ENCODE results near the gene TMPRSS7.

TMPRSS7 gene

DNA sequence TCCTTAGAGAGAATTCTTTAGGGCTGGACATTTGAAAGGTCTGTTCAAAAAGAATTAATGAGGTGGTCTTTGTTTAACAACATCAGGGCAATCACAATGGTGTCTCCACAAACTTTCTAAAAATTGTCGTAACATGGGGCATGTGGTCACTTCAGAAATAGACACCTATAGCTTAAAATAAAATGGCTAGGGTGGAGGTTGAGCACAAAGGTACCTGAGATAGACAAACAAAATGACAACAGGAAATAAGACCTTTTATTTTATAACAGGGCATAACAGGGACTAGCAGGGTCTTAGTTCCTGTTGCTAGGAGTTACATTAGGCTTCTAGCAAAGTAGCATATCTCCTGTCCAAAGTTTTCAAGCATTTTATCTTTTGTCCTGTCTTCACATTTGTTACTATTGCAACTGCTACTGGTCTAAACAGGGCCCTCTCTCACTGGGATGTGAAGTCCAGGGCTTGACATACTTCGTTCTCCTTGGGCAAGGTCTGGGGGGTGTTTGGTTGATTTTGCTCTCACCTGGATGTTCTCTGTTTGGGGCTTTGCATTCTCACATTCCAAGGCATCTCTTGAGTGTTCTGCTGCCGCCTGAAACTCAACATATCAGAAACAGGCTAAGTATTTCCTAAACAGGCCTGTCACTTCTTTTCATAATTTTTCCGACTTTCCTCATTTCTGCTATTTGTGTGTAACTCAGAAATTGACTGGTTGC is 95.5 kb downstream of the TMPRSS7 start:
- no peak for DNase-seq

DNA sequence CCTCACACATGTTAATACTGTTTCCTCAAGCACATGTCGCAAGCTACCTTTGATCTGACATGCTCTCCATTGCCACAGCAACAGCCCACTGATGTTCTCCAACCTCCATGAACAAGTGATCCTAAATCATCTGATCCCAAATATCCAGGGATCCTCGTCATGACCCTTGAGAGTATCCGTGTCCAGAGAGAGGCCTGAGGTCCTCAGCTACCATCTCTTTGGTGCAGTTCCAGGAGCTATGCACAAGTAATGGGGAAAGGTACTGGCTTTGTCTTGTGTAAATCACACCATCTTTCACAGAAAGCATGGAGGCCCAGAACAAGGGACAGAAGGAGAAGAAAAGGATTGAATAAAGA is 96.1 kb downstream of the TMPRSS7 start:
- DNase-seq: no peak
